Erythroblast (primary cell): ENCODE results near the gene P2RY6.
A peak's percentile ranks its signal among the peaks of the same experiment; 100 is the strongest.

Experiments
- DNase-seq, 2 experiments: peaks; one replicate each; lab custom pipeline; 2025; lab: John Stamatoyannopoulos, UW
- GATA1 ChIP-seq: IDR thresholded peaks from 2 replicates; pipeline ENCODE4 v1.6.1; 2011; ENCODE audit warnings: low read depth, mild to moderate bottlenecking, control low read depth, low read length, moderate library complexity
- POLR2A ChIP-seq: IDR thresholded peaks from 2 replicates; pipeline ENCODE4 v1.6.1; 2011; ENCODE audit warnings: mild to moderate bottlenecking, low read length

P2RY6 gene

DNA sequence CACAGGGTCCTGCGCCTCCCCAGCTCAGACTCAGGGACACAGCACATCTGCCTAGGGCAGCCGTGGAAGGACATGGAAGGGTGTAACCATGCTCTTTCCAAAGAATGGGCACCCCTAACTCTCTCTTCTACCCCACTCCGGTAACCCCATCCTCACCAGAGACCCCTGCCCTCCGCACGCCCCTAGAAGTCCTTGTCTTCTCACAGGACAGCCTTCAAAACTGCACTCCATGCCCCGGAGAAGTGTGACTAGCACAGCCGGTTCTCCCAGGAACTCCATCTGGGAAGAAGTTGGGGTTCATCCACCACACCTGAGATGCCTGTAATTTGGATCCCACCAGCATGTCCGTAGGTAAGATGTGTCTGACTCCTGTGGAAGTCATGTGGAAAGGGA lies 29.0 kb upstream of the P2RY6 start:
- no peak for DNase-seq
- TF ChIP-seq POLR2A (no peak), GATA1 (no peak)

DNA sequence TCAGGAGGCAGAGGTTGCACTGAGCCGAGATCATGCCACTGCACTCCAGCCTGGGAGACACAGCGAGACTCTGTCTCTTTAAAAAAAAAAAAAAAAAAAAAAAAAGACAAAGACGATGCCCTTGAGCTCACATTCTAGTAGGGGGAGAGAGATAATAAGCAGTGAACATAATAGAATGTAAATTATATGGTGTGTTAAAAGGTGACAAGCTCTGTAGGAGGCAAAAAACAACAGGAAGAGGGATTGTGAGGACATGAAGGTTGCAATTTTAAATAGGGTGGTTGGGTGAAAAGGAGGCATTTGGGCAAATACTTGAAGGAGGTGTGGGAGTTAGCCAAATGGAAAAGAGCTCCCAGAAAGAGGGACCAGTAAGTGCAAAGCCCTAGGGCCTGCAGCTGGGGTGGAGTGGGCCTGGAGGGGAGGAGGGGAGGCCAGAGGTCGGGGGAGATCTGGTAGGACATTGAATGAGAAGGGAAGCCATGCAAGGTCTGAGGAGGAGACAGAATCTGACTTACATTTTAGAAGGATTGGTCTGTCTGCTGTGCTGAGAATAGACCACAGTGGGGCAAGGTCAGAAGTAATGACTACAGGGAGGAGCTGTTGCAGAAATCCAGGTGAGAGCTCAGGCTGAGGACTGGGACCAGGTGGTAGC lies 27.4 kb upstream of the P2RY6 start:
- DNase-seq = no peak
- TF ChIP-seq GATA1 = no peak
- TF ChIP-seq POLR2A = no peak

- TF ChIP-seq POLR2A = no peak
- TF ChIP-seq GATA1 = no peak
- no peak for DNase-seq
Measured at GRCh38 chr11:73245461-73245860, 26.7 kb upstream of the P2RY6 start.

DNA sequence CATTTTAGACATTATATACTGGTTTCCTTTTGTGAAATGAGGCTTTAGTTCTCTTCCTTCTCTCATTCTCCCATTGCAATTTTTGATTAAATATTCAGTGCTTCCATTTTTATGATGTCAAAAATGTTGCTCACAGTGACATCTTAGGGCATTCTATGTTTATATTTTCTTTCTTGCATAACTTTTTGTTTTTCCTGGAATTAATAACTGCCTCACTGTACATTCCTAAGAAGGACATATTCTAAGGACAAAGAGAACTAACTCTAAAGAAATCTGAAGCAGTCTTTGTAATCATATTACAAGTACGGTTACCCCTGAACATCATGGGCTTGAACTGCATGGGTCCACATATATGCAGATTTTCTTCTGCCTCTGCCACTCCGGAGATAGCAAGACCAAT lies 25.8 kb upstream of the P2RY6 start:
- TF ChIP-seq POLR2A (no peak), GATA1 (no peak)
- no peak for DNase-seq

- TF ChIP-seq POLR2A = no peak
- no peak for DNase-seq
Measured at GRCh38 chr11:73248526-73249185, 23.5 kb upstream of the P2RY6 start.

- DNase-seq = no peak
- TF ChIP-seq GATA1 = no peak
- TF ChIP-seq POLR2A = no peak
Measured at GRCh38 chr11:73249304-73249703, 22.8 kb upstream of the P2RY6 start.

DNA sequence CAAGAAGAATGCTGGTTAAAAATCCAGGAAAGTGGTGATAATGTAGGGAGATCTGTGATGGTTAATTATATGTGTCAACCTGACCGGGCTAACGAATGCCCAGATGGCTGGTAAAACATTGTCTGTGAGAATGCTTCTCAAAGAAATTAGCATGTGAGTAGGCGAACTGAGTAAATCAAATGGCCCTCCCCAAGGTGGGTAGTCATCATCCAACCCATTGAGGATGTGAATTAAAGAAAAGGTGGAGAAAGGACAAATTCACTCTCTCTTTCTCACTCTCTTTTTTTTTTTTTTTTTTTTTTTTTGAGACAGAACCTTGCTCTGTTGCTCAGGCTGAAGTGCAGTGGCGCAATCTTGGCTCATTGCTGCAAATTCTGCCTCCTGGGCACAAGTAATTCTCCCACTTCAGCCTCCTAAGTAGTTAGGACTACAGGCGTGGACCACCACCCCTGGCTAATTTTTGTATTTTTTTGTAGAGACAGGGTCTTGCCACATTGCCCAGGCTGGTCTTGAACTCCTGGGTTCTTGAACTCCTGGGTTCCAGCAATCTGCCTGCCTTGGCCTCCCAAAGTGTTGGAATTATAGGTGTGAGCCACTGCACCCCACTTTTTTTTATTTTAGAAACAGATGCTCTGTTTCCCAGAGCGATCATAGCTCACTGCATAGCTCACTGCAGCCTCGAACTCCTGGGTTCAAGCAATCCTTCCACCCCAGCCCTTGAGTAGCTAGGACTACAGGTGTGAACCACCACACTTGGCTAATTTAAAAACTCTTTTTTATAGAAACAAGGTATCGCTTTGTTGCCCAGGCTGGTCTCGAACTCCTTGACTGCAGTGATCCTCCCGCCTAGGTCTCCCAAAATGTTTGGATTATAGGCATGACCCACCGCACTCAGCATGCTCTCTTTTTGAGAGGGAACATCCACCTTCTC lies 22.0 kb upstream of the P2RY6 start:
- no peak for DNase-seq
- TF ChIP-seq POLR2A = no peak
- TF ChIP-seq GATA1 = no peak

- DNase-seq = peak; percentile 11 to 35
- TF ChIP-seq POLR2A (no peak), GATA1 (no peak)
Measured at GRCh38 chr11:73252577-73253191, 19.5 kb upstream of the P2RY6 start.

- no peak for DNase-seq
- TF ChIP-seq POLR2A = no peak
- no peak for TF ChIP-seq GATA1
Measured at GRCh38 chr11:73257342-73258103, 14.6 kb upstream of the P2RY6 start.

DNA sequence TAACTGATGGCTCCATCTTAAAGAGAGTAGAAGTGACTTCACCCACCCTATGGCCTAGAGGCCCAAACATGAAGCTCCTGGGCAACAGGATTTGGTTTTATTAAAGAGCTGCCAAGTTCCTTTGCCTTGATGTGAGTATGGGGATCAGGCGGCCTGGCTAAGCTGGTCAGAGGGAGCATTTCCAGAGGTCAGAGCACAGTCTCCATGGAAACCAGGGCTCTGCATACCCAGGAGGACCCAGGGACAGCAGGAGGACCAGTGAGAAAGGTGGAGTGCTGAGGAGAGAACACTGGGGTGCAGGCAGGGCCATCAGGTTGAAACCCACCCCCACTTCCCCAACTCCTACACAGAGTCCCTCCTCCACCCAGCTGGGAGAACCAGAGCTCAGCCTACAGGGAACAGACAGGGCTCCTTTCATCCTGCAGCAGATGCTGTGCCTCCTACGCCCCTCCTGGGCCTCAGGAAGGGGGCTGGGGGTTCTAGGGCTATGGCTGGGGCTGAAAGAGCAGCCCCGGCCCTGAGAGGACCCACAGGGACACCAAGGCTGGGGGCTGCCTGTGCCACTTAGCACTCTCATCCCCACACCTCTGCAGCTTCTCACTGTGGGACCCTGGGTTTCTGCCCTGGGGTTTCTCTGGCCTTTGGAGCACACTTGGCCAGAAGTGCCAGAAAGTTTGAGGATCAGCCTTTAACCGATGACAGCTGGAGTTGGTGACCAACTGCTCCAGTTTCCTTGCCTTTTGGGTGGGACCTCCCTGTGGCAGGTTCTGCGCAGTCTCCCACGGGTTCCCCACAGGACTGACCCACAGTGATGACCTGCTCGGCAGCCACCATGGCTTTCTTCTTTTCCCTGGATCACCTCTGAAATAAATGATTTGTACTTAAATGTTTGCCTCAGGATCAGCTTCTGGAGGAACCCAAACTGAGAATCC lies 13.8 kb upstream of the P2RY6 start:
- no peak for TF ChIP-seq GATA1
- TF ChIP-seq POLR2A = no peak
- DNase-seq = no peak

DNA sequence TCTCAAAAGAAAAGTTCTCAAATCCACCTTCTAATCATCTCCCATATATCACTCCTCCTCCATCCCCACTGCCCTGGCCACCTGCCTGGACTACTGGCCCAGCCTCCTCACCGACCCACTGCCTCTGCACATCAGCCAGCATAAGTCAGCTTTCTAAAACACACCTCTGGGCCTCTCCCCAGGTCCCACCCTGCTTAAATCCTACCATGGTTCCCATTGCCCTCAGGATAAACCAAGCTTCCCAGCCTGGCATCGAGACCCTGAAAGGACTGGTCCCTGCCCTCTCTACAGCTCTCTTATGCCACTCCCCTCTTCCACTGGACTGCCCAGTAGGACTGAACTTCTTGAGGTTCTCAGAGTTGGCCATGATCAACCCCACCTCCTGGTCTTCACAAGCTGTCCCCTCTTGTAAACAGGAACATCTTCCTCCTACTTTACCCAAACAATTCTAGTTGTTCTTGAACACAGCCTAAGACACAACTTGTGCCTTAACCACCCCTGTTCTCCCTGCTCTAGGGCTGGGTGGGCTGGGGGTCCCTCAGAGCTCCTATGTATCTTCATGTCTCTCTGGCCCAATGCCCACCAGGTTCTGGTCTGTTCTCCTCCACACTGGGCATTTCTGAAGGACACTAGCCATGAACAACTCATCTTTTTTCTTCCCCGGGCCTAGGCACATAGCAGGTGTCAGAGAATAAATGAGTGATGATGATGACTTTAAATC lies 12.6 kb upstream of the P2RY6 start:
- DNase-seq = no peak
- TF ChIP-seq POLR2A (no peak), GATA1 (no peak)

DNA sequence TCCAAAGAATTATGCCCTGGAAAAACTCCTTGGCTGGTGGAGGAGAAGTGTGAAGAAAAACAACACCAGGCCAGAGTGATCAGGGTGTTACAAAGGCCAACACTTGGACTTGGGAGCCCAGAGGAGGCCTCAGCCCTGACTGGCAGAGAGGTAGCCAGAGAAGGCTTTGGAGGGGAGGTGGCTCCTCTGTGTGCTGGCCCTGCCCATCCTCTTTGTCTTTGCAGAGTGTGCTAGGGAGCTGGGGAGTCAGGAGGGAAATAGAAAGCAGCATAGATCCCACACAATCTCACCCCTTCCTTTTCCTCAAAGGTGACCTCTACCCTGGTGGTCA lies 12.0 kb upstream of the P2RY6 start:
- TF ChIP-seq POLR2A (no peak), GATA1 (no peak)
- no peak for DNase-seq
